ENCODE results near the gene TNFRSF12A. TPM values are rescaled to one million over a fixed set of nuclear protein-coding genes. Genes with fewer than 3 reads are reported as not detected.

The TNFRSF12A gene
- total and polyA plus RNA-seq, 9 of the 15 experiments (the other 6 are each of a cell fraction or from before 2014, with no cell fraction given), result 0.41 to 61.8 (median 26.5) TPM

- TF ChIP-seq ZNF140 (CRISPR knock-in tag; IDR thresholded peaks at IDR 0.05), result no peak
- TF ChIP-seq ZFP30 (CRISPR knock-in tag; IDR thresholded peaks at IDR 0.05; ENCODE audit: borderline replicate concordance), result no peak
- TF ChIP-seq CEBPB (tag; IDR thresholded peaks at IDR 0.05), result peak; percentile 43; the same call in 1 of the 2 replicates
- TF ChIP-seq, protein P1, sequence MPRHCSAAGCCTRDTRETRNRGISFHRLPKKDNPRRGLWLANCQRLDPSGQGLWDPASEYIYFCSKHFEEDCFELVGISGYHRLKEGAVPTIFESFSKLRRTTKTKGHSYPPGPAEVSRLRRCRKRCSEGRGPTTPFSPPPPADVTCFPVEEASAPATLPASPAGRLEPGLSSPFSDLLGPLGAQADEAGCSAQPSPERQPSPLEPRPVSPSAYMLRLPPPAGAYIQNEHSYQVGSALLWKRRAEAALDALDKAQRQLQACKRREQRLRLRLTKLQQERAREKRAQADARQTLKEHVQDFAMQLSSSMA (CRISPR knock-in tag; IDR thresholded peaks at IDR 0.05), result no peak
- TF ChIP-seq ZNF23 (CRISPR knock-in tag; IDR thresholded peaks at IDR 0.05), result no peak
- TF ChIP-seq HMGN3 (IDR thresholded peaks at IDR 0.05; ENCODE audit: borderline replicate concordance, extremely low read depth, insufficient read length, low read depth, low read length), result no peak
- TF ChIP-seq ZNF146 (CRISPR knock-in tag; IDR thresholded peaks at IDR 0.05; ENCODE audit: unreplicated experiment), result no peak
- TF ChIP-seq HEY1 (CRISPR knock-in tag; IDR thresholded peaks at IDR 0.05; ENCODE audit: borderline replicate concordance), result no peak
- no peak for TF ChIP-seq ZNF384 (IDR thresholded peaks at IDR 0.05; ENCODE audit: low read depth, low read length)
- no peak for TF ChIP-seq TCFL5 (CRISPR knock-in tag; conservative IDR thresholded peaks at IDR 0.05)
- no peak for TF ChIP-seq POLR2AphosphoS5 (IDR thresholded peaks at IDR 0.05; ENCODE audit: control insufficient read depth, insufficient read depth, low read depth, low read length)
- no peak for TF ChIP-seq ZNF282 (CRISPR knock-in tag; IDR thresholded peaks at IDR 0.05)
- TF ChIP-seq, protein P2, sequence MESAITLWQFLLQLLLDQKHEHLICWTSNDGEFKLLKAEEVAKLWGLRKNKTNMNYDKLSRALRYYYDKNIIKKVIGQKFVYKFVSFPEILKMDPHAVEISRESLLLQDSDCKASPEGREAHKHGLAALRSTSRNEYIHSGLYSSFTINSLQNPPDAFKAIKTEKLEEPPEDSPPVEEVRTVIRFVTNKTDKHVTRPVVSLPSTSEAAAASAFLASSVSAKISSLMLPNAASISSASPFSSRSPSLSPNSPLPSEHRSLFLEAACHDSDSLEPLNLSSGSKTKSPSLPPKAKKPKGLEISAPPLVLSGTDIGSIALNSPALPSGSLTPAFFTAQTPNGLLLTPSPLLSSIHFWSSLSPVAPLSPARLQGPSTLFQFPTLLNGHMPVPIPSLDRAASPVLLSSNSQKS (CRISPR knock-in tag; IDR thresholded peaks at IDR 0.05), result no peak
- TF ChIP-seq ZNF766 (CRISPR knock-in tag; conservative IDR thresholded peaks at IDR 0.05), result no peak
- TF ChIP-seq, protein P3, sequence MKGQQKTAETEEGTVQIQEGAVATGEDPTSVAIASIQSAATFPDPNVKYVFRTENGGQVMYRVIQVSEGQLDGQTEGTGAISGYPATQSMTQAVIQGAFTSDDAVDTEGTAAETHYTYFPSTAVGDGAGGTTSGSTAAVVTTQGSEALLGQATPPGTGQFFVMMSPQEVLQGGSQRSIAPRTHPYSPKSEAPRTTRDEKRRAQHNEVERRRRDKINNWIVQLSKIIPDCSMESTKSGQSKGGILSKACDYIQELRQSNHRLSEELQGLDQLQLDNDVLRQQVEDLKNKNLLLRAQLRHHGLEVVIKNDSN (CRISPR knock-in tag; IDR thresholded peaks at IDR 0.05), result no peak
- TF ChIP-seq TRIM24 (IDR thresholded peaks at IDR 0.05), result peak; percentile 72 to 87; a peak in 2 of 4 replicates
- TF ChIP-seq XRCC3 (IDR thresholded peaks at IDR 0.05), result no peak
- TF ChIP-seq HIVEP1 (CRISPR knock-in tag; IDR thresholded peaks at IDR 0.05), result no peak
- TF ChIP-seq, protein P4, sequence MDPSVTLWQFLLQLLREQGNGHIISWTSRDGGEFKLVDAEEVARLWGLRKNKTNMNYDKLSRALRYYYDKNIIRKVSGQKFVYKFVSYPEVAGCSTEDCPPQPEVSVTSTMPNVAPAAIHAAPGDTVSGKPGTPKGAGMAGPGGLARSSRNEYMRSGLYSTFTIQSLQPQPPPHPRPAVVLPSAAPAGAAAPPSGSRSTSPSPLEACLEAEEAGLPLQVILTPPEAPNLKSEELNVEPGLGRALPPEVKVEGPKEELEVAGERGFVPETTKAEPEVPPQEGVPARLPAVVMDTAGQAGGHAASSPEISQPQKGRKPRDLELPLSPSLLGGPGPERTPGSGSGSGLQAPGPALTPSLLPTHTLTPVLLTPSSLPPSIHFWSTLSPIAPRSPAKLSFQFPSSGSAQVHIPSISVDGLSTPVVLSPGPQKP (CRISPR knock-in tag; IDR thresholded peaks at IDR 0.05), result no peak
- no peak for TF ChIP-seq ZNF696 (CRISPR knock-in tag; conservative IDR thresholded peaks at IDR 0.05)
- TF ChIP-seq L3MBTL2 (IDR thresholded peaks at IDR 0.05), result peak; percentile 17; the same call in 1 of the 2 replicates
- TF ChIP-seq ZNF133 (CRISPR knock-in tag; IDR thresholded peaks at IDR 0.05), result no peak
- TF ChIP-seq, protein P5, sequence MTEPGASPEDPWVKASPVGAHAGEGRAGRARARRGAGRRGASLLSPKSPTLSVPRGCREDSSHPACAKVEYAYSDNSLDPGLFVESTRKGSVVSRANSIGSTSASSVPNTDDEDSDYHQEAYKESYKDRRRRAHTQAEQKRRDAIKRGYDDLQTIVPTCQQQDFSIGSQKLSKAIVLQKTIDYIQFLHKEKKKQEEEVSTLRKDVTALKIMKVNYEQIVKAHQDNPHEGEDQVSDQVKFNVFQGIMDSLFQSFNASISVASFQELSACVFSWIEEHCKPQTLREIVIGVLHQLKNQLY (CRISPR knock-in tag; conservative IDR thresholded peaks at IDR 0.05), result no peak
- no peak for TF ChIP-seq ZNF121 (CRISPR knock-in tag; conservative IDR thresholded peaks at IDR 0.05)
- TF ChIP-seq ELF2 (CRISPR knock-in tag; IDR thresholded peaks at IDR 0.05), result no peak
- TF ChIP-seq TAF9B (IDR thresholded peaks at IDR 0.05; ENCODE audit: partially characterized antibody), result no peak
Observed at GRCh38 chr16:3063625-3064386, 43.6 kb downstream of the TNFRSF12A start (continued).

Data from K562 (cell line).